Lower leg skin (tissue), 4 donors: Measurements from ENCODE around the gene RBM47. TPM values are rescaled to one million over a fixed set of nuclear protein-coding genes. Genes with fewer than 3 reads are reported as not detected.
"Not testable (repeated sequence)": the region's sequence is repeated elsewhere in the genome, so short reads cannot be mapped to it uniquely, and the experiment has no call there.

Source experiments
- DNase-seq, 2 donors: peaks; one replicate each; pipeline ENCODE4 v3.0.0-alpha.2; 2019; ENCODE audit warnings: low spot score in 2 of 2
- H3K4me3 ChIP-seq: fragments of 200-600 bp; sonication (generic); 2 replicates; pipeline ENCODE4 v1.5.1; 2017; ENCODE audit warnings: mild to moderate bottlenecking, low read depth; ENCODE audit not compliant: poor library complexity, severe bottlenecking
- POLR2A ChIP-seq, 2 donors: fragments of 450-650 bp; IDR thresholded peaks; one replicate each; pipeline ENCODE4 v1.6.1; 2016 to 2017; ENCODE audit warnings: antibody characterized with exemption in 2 of 2, mild to moderate bottlenecking in 1 of 2, moderate library complexity in 1 of 2
- WGBS, 2 donors: methylation state at CpG; one replicate each; pipeline ENCODE4 v1.1.5; 2018; 5-methylcytosine and 5-hydroxymethylcytosine counted together
- intact Hi-C: fragments of 100-400 bp; cut with DNase I; formaldehyde crosslinking; loops from one replicate; pipeline ENCODE4 v1.15.0; 2023; ENCODE audit warnings: low total_unique reads
- total RNA-seq, 4 donors: library from RNA; depleted of rRNA; stranded (reverse); fragments of >200 nt; gene quantifications; one replicate each; pipeline ENCODE4 v1.1.0, GENCODE V29; 2016
- TF ChIP-seq, protein P1 (sequence below), 3 donors: fragments of 450-650 bp; IDR thresholded peaks; one replicate each; pipeline ENCODE4 v1.5.1; 2016; ENCODE audit warnings: antibody characterized with exemption in 3 of 3, mild to moderate bottlenecking in 3 of 3, moderate library complexity in 2 of 3

The RBM47 gene
- total RNA-seq, 4 donors from 2014 or later: 38.4 to 73.8 (median 46.9) TPM

DNA sequence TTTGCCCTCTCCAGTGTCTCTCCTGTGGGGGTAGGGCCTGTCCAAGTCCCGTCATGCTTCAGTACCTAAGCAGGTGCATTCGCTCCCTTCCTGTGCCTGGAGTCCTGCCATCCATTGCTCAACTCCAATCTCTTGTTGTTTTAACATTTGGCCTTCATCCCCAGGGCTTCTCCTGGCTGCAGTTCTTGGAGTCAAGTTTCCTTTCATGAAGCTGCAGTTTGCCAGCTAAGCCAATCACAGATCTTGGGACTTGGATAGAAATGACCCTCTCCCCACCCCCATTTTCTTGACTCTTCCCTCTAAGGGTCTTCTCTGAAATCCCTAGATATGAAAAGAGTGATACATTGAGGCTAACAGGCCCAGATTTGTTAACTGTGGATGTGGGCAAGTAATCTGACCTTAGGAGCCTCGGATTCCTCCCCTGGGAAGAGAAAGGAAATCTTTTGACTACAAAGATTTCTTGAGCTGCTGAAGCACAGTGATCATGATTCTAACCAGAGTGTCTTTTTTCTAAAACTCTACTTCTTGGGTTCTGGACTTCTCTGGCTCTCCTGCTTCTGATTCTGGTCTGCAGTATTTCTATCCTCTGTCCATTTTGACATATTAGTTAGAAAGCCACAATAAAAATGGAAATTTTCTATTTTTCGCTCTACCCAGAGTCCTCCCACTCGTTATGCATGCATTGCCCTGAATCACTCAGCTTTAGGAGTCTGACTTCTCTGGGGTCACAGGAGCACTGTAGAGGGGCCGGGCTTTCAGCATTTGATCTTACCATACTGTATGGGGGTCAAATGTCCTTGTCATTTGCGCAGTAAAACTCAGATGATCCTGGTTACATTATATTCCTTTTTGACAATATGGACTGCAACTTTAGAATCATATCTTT is 233.5 kb downstream of the RBM47 start:
- 52 to 57% methylated on average over 7 of the region's 7 CpGs for WGBS, 2 donors

DNA sequence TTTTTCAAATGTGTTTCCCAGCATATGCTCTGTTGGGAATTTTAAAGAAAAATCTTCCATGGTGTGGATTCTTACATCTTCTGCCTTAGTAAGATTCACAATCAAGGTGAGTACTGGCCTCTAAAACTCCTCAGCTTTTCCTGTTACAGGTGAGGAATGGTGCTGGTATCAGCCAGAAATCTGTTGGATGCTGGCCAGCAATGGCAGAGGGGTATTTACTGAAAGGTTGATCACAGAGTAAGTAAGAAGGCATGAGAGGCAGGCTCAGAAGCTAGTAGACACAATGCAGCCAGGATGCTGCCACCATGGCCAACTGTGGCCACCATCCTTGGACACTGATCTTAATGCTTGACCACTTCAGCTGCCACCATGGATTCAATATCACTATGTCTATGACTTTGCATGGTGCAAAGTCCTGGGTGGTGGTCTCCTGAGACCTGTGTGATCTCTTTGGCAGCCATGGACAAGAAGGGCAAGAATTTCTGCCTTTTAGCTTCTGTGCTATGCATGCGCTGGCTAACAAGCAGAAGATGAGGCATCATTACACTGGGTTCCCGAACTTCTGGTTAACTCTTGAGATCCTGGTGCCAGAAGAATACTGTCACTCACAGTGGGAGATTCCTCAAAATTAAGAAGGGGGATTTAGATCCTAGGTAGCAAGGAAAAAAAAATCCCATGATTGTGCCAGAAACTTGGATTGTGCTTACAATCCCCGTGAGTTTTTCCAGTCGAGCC is 234.3 kb downstream of the RBM47 start:
- H3K4me3 ChIP-seq: no peak overlapping the region
- DNase-seq: no peak
- no peak for TF ChIP-seq POLR2A (IDR thresholded peaks at IDR 0.05)
- TF ChIP-seq, protein P1, sequence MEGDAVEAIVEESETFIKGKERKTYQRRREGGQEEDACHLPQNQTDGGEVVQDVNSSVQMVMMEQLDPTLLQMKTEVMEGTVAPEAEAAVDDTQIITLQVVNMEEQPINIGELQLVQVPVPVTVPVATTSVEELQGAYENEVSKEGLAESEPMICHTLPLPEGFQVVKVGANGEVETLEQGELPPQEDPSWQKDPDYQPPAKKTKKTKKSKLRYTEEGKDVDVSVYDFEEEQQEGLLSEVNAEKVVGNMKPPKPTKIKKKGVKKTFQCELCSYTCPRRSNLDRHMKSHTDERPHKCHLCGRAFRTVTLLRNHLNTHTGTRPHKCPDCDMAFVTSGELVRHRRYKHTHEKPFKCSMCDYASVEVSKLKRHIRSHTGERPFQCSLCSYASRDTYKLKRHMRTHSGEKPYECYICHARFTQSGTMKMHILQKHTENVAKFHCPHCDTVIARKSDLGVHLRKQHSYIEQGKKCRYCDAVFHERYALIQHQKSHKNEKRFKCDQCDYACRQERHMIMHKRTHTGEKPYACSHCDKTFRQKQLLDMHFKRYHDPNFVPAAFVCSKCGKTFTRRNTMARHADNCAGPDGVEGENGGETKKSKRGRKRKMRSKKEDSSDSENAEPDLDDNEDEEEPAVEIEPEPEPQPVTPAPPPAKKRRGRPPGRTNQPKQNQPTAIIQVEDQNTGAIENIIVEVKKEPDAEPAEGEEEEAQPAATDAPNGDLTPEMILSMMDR (IDR thresholded peaks at IDR 0.05): no peak
- WGBS, 2 donors: 18 to 53% methylated on average over 4 of the region's 4 CpGs
- intact Hi-C loops: no loop called here

More for the DNA sequence above, 233.5 kb downstream of the RBM47 start:
- intact Hi-C loops: no loop called here
- no peak overlapping the region for H3K4me3 ChIP-seq
- peak in 1 of 2 donors; percentile 67 for DNase-seq
- TF ChIP-seq POLR2A (IDR thresholded peaks at IDR 0.05): no peak
- TF ChIP-seq, protein P1 (IDR thresholded peaks at IDR 0.05): no peak

DNA sequence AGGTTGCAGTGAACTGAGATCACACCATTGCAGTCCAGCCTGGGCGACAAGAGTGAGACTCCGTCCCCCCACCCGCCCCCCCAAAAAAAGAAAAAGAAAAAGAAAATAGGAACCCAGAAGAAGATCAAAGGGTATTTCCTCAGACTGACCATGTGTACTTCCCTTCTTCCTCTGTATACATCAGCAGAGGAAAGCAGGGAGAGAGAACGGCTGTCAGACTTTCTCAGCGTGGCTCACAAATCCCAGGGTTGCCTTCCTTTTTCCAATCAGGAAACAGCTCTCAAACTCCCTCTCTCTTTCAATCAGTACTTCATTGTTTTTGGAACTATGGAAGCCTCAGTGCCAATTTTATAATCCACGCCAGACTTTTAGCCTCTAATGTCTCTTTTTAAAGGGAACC is 235.4 kb downstream of the RBM47 start:
- no peak for DNase-seq
- no peak overlapping the region for H3K4me3 ChIP-seq
- intact Hi-C loops: no loop called here
- WGBS, 2 donors: 50 to 64% methylated on average over 6 of the region's 6 CpGs
- TF ChIP-seq POLR2A (IDR thresholded peaks at IDR 0.05): no peak
- TF ChIP-seq, protein P1 (IDR thresholded peaks at IDR 0.05): no peak

DNA sequence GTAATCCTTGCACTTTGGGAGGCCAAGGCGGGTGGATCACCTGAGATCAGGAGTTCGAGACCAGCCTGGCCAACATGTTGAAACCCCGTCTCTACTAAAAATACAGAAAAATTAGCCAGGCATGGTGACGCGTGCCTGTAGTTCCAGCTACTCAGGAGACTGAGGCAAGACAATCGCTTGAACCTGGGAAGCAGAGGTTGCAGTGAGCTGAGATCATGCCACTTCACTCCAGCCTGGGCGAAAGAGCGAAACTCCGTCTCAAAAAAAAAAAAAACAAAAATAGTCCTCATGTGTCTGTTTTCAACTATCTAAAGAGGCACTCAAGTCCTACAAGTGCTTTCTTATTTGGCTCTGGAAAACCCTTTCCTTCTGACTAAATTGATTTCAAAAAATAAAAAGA is 237.4 kb downstream of the RBM47 start:
- WGBS, 2 donors: 93% methylated on average over 9 of the region's 9 CpGs
- DNase-seq, H3K4me3 ChIP-seq, intact Hi-C loops: not testable (repeated sequence)

DNA sequence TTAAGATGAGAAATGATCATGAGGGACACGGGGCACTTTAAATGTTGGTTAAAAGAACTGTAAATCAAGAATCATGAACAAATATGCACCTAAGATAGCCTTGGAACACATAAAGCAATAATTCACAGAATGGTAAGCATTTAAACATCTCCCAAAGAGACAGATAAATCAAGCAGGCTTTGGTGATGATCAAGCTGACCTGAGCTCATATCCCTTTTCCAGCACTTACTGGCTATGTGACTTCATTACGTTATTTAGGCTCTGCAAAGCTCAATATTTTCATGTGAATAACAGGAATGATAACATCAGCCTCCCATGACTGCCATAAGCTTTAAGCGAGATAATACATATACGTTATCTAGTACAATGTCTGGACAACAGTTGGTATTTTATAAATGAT is 239.7 kb downstream of the RBM47 start:
- no peak overlapping the region for H3K4me3 ChIP-seq
- WGBS, 2 donors: 92 to 95% methylated on average over 4 of the region's 4 CpGs
- DNase-seq: no peak
- intact Hi-C loops: no loop called here
- TF ChIP-seq, protein P1 (IDR thresholded peaks at IDR 0.05): no peak
- no peak for TF ChIP-seq POLR2A (IDR thresholded peaks at IDR 0.05)

DNA sequence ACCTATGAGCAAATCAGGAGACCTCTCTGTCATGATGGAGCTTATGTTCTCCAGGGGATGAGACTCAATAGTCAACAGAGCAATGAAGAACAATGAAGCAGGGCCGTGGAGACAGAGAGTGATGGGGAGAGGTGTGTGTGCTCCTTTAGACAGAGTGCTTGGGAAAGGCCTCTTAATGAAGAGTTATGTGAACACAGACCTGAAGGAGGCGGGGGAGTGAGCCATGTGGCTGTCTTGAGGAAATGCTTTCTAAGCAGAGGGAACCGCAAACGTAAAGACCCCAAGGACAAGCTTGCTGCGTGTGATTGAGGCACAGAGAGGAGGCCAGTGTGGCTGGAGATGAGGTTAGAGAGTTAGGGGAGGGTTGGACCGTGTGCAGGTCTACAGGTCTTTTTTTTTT is 241.4 kb downstream of the RBM47 start:
- WGBS, 2 donors: 60 to 72% methylated on average over 6 of the region's 6 CpGs
- TF ChIP-seq, protein P1 (IDR thresholded peaks at IDR 0.05): no peak
- no peak for TF ChIP-seq POLR2A (IDR thresholded peaks at IDR 0.05)
- no peak overlapping the region for H3K4me3 ChIP-seq
- intact Hi-C loops: no loop called here
- DNase-seq: peak in 1 of 2 donors; percentile 25
